ENCODE results near the gene FOSL1.
"Not testable (repeated sequence)": the region's sequence is repeated elsewhere in the genome, so short reads cannot be mapped to it uniquely, and the experiment has no call there.

Gene FOSL1

DNA sequence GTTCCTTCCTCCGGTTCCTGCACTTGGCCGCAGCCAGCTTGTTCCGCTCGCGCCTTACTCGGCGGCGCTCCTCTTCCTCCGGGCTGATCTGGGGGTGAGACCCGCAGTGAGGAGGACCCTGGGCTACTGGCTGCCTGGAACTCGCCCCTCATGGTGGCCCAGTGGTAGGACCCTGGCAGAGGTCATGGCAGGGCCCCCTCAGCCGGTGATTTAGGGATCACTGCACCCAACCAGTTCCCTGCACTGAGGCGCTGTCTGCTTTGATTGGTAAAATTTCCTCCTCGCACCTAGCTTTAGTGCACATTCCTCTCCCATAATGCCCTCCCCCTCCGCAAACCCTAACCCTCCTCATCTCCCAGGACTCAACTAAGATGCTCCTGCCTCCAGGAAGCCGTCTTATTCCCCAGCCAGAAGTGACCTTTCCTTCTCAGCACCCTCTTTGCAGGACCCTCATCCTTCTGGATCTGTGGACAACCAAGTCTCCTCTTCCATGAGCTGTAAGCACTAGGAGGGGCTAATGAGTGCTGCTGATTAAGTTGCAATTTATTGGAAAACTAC is 6.1 kb downstream of the FOSL1 start:
- no peak for DNase-seq

GRCh38 chr11:65892661-65893317 is 7.4 kb downstream of the FOSL1 start:
- DNase-seq: no peak

DNA sequence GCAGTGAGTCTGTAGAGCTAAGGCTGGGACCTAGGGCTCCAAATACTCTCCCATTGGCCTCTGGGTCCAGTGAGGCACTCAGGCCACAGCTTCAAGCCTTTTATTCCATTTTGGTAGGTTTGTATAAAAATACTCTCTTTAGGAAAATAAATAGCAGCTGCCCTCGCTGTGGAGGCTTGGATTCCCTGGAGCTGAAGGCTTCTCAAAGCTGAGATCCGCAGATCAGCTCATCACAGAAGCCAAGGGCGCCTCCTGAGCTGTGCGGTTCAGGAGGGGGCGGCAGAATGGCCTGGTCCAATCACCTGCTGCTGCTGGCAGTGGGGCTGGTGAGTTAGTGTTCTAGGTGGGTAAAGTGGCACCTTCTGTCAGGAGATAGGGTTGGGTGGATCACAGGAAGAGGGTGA is 8.0 kb downstream of the FOSL1 start:
- not testable (repeated sequence) for DNase-seq

DNA sequence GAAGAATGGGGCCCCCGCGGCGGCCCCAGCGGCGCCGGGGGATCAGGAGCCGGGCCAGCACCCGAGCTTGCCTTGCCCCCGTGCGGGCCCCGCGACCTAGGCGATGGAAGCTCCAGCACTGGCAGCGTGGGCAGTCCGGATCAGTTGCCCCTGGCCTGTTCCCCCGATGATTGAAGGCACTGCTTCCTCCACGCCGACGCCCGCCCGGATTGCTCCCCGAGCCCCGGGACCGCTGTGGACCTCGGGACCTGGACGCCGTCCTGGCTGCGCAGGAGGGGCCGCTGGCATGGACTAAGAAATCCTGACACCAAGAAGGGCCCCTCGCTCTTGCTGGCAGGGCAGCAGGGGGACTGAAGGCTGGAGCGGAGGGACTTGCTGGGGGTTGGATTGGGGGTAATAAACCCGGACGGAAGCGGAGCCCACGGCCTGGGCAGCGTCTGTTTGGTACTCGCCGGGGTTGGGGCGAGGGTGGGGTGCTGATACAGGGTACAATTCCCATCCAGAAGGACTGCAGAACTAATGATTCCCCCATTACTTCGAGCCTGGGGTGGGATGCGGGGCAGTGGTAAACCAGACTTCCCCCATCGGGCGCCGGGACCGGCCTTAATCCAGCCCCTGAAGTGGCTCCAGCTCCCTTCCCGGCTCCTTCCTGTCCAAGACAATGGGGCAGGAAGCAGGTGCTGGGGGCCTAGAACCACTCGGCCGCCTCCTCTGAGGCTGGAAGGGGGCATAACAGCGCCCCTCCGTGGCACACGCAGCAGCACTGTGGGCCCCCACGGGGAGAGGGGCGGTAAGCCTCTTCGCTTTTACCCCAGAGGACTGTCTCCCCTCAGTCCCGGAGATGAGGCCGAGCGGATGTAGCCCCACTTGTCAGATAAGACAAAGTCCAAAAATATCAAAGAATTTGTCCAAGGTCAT is 8.7 kb downstream of the FOSL1 start:
- no peak for DNase-seq

DNA sequence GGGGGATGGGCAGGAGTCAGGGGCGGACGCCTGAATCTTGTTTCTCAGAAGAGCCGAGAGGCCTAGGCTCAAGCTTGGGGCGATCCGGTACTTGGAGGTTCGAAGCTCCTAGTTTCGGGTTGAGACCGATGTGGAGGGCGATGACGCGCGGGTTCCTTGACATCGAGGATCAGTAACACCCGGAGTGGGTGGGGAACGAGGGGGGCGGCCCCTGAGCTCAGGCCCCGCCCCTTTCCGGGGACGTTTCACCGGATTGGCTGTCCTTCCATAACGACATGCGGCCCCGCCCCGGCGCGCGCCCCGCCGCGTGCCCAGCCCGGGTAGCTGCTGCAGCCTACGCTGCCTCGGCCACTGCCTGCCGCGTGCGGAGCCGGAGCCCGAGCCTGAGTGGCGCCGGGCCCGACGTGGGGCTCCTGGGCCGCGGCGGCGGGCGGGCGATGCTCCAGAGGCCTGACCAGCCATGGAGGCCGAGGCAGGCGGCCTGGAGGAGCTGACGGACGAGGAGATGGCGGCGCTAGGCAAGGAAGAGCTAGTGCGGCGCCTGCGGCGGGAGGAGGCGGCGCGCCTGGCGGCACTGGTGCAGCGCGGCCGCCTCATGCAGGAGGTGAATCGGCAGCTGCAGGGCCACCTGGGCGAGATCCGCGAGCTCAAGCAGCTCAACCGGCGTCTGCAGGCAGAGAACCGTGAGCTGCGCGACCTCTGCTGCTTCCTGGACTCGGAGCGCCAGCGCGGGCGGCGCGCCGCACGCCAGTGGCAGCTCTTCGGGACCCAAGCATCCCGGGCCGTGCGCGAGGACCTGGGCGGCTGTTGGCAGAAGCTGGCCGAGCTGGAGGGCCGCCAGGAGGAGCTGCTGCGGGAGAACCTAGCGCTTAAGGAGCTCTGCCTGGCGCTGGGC is 9.6 kb downstream of the FOSL1 start, which contains the start of gene CCDC85B:
Gene CCDC85B (plus strand): TSS at position 350 of the 895 bp plus-strand sequence. CDS start 111 bp downstream, at position 461.
- peak; percentile 86 for DNase-seq

DNA sequence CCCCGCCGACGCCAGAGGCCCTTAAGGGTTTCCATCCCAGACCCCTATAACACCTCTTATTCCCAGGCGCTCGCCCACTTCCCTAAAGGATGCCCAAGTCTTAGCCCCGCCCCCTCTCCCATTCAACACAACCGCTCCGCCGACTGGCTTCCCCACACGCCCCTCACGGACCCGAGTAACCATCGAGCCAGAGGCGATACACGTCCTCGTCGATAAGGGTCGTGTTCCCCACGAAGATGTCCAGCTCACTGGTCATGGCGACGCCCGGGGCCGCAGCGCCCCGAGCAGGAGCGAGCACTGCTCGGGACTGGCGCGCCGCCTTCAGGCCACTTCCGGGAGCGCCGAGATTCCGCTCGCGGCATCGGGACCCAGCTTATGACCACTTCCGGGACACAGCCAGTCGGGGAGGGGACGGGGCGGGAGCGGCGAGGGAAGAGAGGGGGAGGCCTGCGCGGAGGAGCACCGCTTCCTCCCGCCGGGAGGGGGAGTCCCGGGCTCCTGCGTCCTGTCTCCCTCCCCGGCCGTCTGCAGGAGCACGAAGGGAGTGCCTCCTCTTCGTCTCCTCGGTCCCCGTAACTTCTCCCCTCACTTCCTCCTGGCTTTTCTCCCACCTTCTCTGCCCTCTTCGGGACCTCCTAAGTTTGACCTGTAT is 11.9 kb downstream of the FOSL1 start, which contains the start of gene FIBP:
Gene FIBP (minus strand): TSS at position 309 of the 652 bp plus-strand sequence. CDS start 53 bp downstream, at position 256.
- DNase-seq: peak; percentile 88

GRCh38 chr11:65887723-65888162 is 12.4 kb downstream of the FOSL1 start:
- DNase-seq: no peak

DNA sequence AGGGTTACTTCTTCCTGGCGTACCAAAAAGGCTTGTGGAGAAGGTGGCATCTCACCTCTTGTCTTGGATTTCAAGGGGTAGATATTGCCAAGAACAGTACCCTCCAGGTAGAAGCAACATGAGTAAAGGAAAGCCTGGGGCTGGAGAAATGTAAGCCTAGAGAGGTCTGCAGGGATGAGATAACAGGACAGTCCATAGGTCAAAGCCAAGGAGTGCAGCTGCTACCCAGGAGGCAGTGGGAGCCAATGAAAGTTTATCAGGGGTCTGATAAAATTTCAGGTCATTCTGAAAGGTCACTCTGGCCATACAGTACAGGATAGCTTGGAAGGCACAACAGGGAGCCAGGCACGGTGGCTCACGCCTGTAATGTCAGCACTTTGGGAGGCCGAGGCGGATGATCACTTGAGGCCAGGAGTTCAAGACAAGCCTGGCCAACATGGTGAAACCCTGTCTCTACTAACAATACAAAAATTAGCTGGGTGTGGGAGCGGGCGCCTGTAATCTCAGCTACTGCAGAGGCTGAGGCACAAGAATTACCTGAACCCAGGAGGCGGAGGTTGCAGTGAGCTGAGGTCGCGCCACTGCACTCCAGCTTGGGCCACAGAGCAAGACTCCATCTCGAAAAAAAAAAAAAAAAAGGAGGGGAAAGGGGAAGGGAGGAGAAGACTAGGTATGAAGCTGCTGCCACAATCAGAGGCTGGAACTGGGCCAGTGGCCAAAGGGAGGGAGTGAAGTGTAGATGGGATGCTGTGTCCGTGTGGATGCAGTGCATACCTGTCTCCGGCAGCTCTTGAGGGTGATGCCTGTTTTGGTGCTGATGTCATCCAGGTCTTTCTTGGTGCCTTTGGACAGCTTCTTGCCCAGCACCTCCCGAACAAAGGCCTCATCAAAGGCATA is 13.1 kb downstream of the FOSL1 start:
- DNase-seq: no peak

DNA sequence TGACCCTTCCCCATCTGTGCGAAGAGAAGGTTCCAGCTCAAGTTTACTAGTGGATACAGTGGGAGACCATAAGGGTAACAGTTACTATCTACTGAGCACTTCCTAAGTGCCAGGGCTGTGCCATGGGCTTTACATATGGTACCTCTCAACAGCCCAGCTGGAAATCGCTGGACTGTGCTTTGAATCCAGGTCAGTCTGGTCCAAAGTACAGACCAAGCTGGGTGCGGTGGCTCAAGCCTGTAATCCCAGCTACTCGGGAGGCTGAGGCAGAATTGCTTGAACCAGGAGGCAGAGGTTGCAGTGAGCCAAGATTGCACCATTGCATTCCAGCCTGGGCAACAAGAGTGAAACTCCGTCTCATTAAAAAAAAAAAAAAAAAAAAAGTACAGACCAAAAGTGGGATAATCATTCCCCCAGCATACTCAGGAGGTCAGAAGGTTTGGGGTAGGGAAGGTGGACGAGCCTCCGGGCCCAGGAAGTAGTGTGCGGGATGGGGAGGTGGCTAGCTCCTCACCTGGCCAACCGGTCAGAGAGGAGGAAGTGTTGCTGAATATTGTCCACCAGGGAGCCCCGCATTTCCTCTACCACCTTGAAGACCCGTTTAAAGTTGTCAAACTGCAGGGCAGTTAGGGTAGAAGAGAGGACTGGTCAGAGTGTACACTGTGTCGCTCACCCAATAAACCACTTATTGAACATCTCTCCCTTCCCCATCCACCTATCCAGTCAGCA is 14.2 kb downstream of the FOSL1 start:
- DNase-seq: no peak

GRCh38 chr11:65885231-65885630 is 15.0 kb downstream of the FOSL1 start:
- no peak for DNase-seq

DNA sequence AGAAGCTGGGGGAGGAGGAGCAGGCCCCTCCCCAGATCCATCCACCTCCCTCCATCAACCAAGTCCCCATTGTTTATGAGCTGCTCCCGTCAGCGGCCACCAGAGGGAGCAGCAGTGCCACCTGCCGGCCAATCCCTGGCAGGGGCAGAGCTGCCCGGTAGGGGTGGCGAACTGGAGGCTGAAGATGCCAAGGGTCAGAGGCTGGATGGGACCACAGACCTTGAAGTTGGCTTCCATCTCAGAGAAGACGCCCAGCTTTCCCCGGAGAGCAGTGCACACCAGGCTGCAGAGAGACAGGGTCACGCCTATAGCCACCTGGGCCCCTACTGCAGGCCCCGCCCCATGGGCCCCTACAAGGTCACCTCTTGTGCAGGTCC is 15.5 kb downstream of the FOSL1 start:
- peak; percentile 6 for DNase-seq

GRCh38 chr11:65883786-65884715 is 16.1 kb downstream of the FOSL1 start:
- no peak for DNase-seq

DNA sequence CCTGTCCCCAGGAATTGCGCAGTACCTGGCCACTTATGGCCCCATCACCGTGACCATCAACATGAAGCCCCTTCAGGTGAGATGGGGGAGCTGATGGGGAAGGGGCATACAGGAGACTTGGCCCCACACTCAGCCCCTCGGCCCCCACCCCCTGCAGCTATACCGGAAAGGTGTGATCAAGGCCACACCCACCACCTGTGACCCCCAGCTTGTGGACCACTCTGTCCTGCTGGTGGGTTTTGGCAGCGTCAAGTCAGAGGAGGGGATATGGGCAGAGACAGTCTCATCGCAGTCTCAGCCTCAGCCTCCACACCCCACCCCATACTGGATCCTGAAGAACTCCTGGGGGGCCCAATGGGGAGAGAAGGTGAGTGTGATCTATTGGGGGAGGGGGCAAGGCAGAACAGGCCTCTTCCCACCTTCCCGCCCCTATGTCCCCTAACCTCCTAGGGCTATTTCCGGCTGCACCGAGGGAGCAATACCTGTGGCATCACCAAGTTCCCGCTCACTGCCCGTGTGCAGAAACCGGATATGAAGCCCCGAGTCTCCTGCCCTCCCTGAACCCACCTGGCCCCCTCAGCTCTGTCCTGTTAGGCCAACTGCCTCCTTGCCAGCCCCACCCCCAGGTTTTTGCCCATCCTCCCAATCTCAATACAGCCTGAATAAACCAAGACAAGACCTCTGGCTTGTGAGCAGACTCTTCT is 17.0 kb downstream of the FOSL1 start:
- no peak for DNase-seq

- no peak for DNase-seq
These were observed 17.8 kb downstream of the FOSL1 start for GRCh38 chr11:65882120-65883057.

DNA sequence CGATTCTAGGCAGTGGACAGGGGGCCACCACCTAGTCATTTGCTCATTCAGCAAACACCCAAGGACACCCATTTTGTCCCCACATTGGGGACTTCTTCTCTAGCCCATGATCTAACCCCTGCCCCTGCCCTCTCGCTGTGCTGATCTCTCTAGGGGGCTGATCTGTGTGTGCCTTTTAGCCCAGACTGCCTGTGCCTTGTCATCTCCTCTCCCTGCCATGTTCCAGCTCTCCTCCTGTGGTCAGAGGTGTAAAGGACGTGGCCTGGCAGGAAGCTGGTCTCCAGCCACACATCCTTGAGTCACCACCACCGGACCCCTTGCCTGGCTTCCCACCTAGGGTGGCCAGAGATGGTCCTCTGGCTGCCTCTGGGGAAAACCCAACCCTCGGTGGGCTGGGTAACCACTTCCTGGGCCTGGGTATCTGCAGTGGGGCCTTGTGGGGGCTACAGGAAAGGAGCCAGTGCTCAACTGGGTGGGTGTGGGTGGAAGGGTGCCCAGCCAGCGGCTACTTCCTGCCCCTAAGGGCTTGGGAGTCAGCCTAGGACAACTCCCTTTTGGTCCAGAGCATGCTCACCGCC is 19.3 kb downstream of the FOSL1 start:
- no peak for DNase-seq

DNA sequence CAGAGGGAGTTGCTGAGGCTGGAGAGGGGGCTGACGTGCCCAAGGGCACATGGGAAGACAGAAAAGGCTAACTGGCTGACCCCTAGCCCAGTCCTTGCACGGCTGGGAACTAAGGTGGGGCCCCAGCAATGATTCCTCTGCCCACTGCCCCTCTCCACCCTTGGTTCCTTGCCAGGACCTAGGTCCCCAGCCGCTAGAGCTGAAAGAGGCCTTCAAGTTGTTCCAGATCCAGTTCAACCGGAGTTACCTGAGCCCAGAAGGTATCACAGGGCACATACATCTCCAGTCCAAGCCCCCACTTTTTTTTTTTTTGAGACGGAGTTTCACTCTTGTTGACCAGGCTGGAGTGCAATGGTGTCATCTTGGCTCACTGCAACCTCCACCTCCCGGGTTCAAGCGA is 20.2 kb downstream of the FOSL1 start:
- DNase-seq: no peak

DNA sequence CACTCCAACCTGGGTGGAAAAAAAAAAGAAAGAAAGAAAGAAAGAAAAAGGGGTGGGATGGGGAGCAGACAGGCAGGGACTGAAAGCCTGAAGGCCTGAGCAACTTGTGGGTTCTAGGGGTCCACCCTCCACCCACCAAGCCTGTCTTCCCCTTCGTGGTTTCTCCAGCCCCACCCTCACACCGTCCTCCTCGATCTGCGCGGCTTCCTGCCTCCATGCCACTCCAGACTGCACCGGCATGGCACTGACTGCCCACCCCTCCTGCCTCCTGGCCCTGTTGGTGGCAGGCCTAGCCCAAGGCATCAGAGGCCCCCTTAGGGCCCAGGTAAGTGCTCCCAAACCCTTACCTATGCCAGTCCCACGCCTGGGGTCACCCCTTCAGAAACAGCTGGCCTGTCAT is 20.6 kb downstream of the FOSL1 start, which contains the start of gene CTSW:
Gene CTSW (plus strand): TSS at position 221 of the 400 bp plus-strand sequence. CDS start 18 bp downstream, at position 239.
- no peak for DNase-seq
